Effector CD8-positive, alpha-beta T cell (primary cell): Measurements from ENCODE around the gene ITGA8.
"Not testable (repeated sequence)": the region's sequence is repeated elsewhere in the genome, so short reads cannot be mapped to it uniquely, and the experiment has no call there.

ENCODE experiments used
- DNase-seq: peaks from one replicate; lab custom pipeline; 2025; lab: John Stamatoyannopoulos, UW

Gene ITGA8

GRCh38 chr10:15494850-15495506 is 224.7 kb downstream of the ITGA8 start:
- DNase-seq, result no peak

DNA sequence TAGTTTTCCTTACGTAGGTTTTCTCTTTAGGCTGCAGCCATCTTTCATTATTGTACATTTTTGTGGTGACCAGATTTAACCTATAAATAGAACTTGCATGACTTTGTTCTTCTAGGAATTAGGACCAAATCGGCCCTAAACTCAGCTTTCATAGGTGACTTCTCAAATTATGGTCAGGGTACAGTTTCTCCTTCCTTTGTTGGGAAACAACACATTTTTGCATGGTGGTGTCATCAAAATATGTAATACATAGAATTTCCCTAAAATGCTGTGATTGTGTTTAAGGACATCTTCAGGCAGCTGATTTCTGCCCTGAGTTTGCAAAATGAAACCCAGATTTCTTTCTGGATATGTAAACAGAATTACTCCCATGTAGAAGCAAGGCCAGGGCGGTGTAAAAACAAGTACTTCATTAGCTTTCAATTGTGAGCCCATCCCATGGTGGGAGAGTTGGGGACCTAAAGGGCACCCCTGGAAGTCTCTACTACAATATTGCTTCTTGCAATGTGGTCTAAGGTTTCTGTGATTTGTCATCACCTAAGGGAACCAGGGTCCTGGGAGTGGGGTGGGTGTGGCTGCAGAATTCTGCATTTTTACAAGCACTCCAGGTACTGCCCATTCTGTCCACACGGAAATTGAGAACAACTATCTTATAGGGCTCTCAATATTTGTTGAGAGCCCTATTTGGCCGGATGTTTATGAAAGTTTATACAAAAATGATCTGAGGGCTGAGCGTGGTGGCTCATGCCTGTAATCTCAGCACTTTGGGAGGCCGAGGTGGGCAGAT is 227.7 kb downstream of the ITGA8 start:
- no peak for DNase-seq

DNA sequence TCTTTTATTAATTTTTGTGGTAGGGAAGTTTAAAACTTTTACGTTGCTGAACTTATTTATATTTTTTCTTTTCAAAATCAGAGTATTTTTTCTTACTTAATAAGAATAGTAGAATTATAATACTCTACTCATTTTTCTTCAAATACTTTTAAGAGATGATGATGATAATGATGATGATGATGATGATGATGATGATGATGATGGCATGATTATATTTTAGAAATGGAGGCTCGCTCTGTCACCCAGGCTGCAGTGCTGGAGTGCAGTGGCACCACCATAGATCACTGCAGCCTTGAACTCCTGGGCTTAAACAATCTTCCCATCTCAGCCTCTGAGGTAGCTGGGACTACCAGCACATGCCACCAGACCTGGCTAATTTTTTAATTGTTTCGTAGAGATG is 230.3 kb downstream of the ITGA8 start:
- DNase-seq, result no peak

DNA sequence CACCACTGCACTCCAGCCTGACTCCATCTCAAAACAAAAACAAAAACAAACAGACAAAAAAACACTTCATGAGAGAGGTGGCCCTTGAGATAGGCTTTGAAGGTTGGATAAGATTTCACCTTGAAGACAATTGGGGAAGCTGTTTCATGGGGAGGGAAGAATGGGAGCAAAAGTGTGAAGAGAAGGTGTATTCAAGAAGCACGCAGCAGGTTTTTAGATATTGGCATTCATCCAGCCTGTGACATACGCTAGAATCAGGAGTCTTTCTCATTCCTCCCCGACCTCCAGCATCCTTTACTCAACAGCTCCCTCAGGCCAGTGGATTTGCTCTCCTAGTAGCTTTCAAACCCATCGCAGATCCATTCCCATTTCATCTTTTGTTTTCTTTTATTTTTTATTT is 232.3 kb downstream of the ITGA8 start:
- DNase-seq, result no peak

GRCh38 chr10:15486404-15486803 is 233.3 kb downstream of the ITGA8 start:
- DNase-seq, result no peak

DNA sequence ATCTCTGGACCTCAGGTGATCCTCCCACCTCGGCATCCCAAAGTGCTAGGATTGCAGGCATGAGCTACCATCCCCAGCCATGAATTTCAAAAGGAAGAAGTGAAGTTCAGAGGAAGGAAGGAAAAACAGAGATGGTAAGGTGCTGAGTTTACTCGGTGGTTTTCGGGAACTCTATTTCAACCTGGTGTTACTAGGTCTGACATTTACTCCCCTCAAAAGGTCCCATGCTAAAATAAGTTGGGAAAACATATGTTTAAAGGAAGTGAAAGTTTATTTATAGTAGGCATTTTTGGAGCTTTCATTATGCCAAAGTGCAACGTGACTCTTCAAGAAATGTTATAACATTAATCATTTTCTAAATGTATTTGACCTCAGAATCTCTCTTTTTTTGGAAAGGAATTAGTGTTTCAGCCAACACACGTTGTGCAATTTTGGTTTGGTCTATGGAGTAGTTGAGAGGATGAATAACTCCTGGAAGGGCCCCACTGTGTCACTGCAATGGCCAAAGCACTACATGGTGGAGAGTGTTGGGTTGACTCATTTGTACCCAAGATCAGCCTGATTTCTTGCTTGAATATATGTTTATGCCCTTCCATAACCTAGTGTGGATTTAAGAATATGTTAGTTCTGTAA is 233.9 kb downstream of the ITGA8 start:
- DNase-seq, result no peak

DNA sequence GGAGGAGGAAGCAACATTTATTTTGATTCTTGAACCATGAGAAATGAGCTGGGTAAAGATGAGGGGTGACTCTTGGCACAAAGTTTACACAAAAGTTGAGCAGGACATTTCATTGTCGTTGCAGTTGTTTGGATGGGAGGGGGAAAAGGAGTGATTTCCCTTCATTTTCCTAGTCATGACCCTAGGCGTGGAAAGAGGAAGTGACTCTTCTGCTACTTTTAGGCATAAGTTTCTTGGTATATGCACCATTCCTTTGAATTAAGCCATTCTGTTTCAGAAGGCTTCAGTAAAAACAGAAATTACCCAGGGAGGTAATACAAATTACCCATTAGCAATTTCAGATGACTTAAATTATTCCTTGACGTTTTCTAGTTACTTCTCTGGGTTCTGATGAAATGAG is 234.7 kb downstream of the ITGA8 start:
- DNase-seq, result no peak

DNA sequence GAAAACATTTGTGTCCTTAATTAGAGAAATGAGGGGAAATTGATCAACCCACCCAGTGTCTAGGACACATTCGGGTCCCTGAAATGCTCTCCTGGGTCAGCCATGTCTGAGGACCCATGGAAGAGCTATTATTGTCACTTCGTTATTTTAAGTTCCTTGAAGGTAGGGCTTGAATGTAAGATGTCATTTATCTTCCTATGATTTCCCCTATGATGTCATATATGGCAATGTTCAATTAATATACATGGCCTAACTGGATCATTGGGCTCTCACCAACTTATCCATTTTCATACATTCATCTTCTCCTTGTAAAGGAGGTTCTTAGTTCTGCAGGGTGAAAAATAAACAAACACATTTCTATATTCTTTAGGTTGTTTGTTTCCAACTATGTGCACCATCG is 235.6 kb downstream of the ITGA8 start:
- DNase-seq, result no peak

DNA sequence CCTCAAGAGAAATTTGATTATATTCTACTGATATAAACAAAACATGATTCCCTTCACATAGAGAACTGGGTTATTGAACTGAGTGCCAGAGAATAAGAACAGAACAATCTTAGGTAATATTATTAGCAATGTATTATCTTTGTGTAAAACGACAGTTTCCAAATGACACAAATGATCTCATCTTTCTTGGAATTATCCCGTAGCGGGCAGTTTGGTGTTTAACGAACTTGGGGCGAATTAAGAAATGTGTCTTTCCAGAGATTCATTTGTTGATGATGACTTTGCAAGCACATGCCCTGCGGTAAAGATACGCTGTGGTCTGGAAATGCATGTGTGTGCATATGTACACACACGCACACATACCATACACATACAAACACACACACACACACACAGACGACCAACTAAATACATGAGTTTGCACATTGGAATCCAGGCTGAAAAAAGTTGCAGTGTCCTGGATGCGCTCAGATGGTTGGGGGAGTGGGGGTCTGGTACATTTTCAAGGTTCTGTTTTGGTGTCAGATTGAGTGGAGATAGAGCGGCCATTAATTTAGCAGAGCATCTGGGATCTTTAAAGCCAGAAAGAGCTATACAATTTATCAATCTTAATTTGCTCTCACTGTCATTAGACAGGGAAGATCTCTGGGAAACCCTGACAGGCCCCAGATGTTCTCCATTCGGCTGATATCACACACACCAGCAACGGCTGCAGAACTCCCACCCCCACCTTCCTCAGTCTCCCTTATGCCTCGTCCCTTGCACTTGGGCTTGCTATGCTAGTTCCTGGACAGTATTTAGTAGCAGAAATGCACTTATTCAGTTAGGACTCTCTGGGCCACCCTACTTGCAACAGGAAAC is 236.3 kb downstream of the ITGA8 start:
- DNase-seq, result no peak

DNA sequence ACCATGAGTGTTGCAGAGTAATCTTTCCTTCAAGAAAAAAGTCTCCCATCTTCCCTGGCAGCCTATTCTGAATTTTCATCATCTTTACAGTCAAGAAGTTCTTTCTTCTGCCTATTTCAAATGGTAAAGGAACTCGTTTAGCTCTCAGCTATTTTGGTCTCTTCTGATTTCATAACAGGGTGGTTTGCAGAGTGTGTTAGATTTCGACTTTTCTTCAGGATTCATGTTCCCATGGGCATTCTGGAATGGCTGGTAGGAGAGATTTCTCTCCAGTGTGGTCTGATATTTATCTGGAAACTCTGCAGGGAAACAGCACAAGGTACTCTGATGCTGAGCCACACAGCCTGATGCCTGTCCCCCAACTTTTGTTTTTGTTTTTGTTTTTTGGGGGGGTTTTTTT is 237.6 kb downstream of the ITGA8 start:
- DNase-seq, result no peak

DNA sequence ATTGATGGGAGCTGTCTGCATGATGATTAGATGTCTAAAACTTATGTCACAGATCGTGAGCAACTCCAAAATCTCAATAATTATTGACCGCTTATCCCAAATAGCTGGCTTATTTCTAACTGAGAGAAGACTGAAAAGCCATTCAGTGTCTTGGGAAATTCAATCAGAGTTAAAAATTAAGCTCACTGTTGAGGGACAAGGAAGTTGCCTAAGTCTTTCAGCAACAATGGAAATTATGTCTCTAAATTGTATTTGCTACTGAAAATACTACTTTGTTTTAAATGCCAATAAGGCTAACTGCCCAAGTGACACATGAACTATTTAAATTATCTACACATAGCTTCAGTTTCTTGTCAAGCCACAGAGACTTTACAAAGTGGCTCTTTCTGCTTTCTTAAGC is 240.8 kb downstream of the ITGA8 start:
- no peak for DNase-seq

GRCh38 chr10:15478429-15478828 is 241.3 kb downstream of the ITGA8 start:
- DNase-seq, result no peak

- no peak for DNase-seq
Measured at GRCh38 chr10:15476337-15476736, 243.4 kb downstream of the ITGA8 start.

GRCh38 chr10:15475439-15475838 is 244.3 kb downstream of the ITGA8 start:
- DNase-seq, result not testable (repeated sequence)

GRCh38 chr10:15474671-15475070 is 245.1 kb downstream of the ITGA8 start:
- DNase-seq, result no peak

GRCh38 chr10:15473396-15473767 is 246.3 kb downstream of the ITGA8 start:
- DNase-seq, result no peak

DNA sequence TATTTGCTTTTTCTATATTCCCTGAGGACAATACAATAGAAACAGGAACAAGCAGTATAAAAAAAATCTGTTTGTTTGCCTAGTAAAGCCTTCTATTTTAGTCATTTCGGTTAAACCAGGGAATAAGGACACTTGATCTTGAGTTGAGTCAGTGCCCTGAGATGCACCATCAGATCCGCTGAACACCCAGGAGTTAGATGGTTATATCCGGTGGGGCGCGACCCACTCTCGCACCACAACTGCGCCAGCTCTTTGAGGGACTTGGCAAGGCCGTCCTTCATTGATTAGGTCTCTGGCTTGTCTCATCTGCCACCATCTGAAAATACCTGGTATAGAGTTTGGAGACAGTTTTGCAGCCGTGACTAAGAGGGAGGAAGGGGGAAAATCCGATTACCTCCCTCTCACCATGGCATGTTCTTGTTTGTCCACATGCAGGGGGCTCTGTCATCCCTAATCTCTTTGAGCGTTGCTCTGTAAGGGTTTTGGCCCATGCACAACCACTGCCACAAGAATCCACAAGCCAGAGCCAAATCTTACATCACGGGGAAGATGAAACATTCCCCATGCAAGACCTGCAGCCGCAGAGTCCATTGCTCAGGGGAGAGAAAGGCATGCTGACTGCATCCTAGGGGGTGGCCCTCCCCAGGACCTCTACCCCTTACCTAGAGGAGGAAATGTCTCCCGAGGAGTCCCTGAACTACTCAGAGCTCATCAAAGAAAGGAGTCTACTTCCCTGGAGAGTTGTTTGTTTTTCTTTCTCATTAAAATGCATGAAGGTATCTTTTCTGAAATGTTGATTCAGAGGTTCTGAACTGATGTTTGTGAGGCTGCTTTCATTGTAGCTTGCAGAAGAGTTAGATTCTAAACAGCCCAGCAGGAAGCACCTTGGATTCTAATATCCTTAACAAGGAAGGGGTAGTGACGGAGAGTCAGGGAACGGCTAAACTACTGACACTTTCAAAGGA is 247.0 kb downstream of the ITGA8 start:
- no peak for DNase-seq

GRCh38 chr10:15472008-15472407 is 247.7 kb downstream of the ITGA8 start:
- DNase-seq, result no peak

GRCh38 chr10:15469111-15469510 is 250.6 kb downstream of the ITGA8 start:
- no peak for DNase-seq

GRCh38 chr10:15464381-15464780 is 255.3 kb downstream of the ITGA8 start:
- no peak for DNase-seq
